ENCODE measurements around the gene DLL1. TPM values are rescaled to one million over a fixed set of nuclear protein-coding genes. Genes with fewer than 3 reads are reported as not detected.

The DLL1 gene
- total and polyA plus RNA-seq, 9 of the 15 experiments (the other 6 are each of a cell fraction or from before 2014, with no cell fraction given), result not detected

DNA sequence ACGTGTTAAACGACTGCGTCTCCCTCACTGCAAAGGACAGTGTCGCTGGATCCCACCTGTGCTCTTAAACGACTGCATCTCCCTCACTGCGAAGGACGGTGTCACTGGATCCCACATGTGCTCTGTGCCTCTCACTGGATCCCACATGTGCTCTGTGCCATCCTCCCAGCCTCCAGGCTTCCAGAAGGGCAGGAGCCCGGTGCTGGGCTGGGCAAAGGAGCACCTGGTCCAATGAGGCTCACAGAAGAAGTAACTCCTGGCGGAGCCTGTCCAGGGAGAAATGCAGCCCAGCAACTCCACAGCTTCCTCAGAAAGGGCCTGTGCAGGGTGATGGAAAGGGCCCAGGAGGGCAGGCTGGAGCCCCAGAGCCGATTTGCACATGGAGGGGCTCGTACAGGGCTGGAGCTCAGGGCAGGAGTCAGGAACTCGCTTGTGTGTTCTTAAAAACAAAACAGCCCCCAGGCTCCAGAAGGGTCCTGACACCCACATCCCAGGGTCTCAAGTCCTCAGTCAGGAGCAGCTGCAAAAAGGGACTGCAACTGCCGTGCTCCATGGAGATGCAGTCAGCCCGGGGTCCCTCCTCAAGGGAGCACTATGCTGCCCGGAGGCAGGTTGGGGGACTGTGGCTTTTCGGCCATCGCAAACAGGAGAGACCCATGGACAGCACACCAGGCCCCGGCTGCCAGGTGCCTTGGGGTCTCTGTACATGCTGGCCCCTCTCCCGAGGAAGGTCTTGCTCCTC lies 52.7 kb downstream of the DLL1 start:
- WGBS (ENCODE audit: insufficient coverage, low coverage, missing lambda C conversion rate), result 2% methylated on average over 18 of the region's 19 CpGs
- no peaks in the 10 kb centered on the region for H3K9me3 ChIP-seq (replicated peaks; ENCODE audit: control insufficient read depth, insufficient read depth, low read depth, low read length)
- H3K9ac ChIP-seq (ENCODE audit: insufficient read depth in 1 of 2, low read depth in 2 of 2, low read length in 2 of 2), result no peak overlapping the region; a peak in 1 of 4 replicates
- ChIA-PET CTCF (ENCODE audit: low intra/inter-chr PET ratio) (no interaction called here), POLR2A (no interaction called here)
- no peak overlapping the region for H3K27ac ChIP-seq (ENCODE audit: extremely low read depth, low read depth, low read length)
- TF ChIP-seq FOXP1 (CRISPR knock-in tag; IDR thresholded peaks at IDR 0.05) (no peak), ZSCAN32 (CRISPR knock-in tag; IDR thresholded peaks at IDR 0.05) (no peak), KHSRP (IDR thresholded peaks at IDR 0.05) (no peak), ZNF143 (CRISPR knock-in tag; IDR thresholded peaks at IDR 0.05) (no peak), HNRNPL (IDR thresholded peaks at IDR 0.05; ENCODE audit: low read depth, low read length) (no peak), KLF13 (tag; IDR thresholded peaks at IDR 0.05; ENCODE audit: borderline replicate concordance, low read depth) (no peak), MCM5 (IDR thresholded peaks at IDR 0.05; ENCODE audit: low read depth) (no peak)
- TF ChIP-seq, protein P1, sequence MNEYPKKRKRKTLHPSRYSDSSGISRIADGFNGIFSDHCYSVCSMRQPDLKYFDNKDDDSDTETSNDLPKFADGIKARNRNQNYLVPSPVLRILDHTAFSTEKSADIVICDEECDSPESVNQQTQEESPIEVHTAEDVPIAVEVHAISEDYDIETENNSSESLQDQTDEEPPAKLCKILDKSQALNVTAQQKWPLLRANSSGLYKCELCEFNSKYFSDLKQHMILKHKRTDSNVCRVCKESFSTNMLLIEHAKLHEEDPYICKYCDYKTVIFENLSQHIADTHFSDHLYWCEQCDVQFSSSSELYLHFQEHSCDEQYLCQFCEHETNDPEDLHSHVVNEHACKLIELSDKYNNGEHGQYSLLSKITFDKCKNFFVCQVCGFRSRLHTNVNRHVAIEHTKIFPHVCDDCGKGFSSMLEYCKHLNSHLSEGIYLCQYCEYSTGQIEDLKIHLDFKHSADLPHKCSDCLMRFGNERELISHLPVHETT (CRISPR knock-in tag; conservative IDR thresholded peaks at IDR 0.05 in 1 of 2, IDR thresholded peaks at IDR 0.05 in 1 of 2), result no peak
- H3K4me3 ChIP-seq, result no peak overlapping the region
- in situ Hi-C loops (cut with MboI) (no loop called here), intact Hi-C loops (cut with micrococcal nuclease) (no loop called here)
- no peak overlapping the region for H3K4me2 ChIP-seq (ENCODE audit: insufficient read depth, low read length)
- DNase-seq (ENCODE audit: extremely low read depth in 1 of 4, low spot score in 3 of 4) (no peak), ATAC-seq (no peak), FAIRE-seq (no peak)
- H4K20me1 ChIP-seq (replicated peaks; ENCODE audit: control insufficient read depth, insufficient read depth, low read length), result peaks cover 8% of the 10 kb centered on the region
- peaks cover 0 to 3% of the 10 kb centered on the region in 2 experiments; a peak in 1 of 5 replicates for H3K4me1 ChIP-seq (replicated peaks in 1 of 2; ENCODE audit: control insufficient read depth in 2 of 2, insufficient read depth in 2 of 2, low read length in 2 of 2)
- no peak overlapping the region for H2AFZ ChIP-seq (ENCODE audit: low read depth, low read length)
- peaks cover 3% of the 10 kb centered on the region for H3K9me1 ChIP-seq (ENCODE audit: control insufficient read depth, insufficient read depth, low read length)
- BruUV-seq (replicated peaks), result no TSS peak
- H3K27me3 ChIP-seq (ENCODE audit: control insufficient read depth in 2 of 2, insufficient read depth in 2 of 2, low read length in 2 of 2), result peaks cover 55 to 68% of the 10 kb centered on the region in 2 experiments
- H3K36me3 ChIP-seq (ENCODE audit: control insufficient read depth, insufficient read depth, low read length), result no peaks in the 10 kb centered on the region
- no peaks in the 10 kb centered on the region for H3K79me2 ChIP-seq (ENCODE audit: control insufficient read depth, insufficient read depth, low read length)
